ENCODE measurements around the gene TSGA10.
"Not testable (repeated sequence)": the region's sequence is repeated elsewhere in the genome, so short reads cannot be mapped to it uniquely, and the experiment has no call there.

Gene TSGA10

GRCh38 chr2:99152199-99152895 is 2.4 kb downstream of the TSGA10 start:
- DNase-seq (ENCODE audit: low read depth in 3 of 3) = no peak

DNA sequence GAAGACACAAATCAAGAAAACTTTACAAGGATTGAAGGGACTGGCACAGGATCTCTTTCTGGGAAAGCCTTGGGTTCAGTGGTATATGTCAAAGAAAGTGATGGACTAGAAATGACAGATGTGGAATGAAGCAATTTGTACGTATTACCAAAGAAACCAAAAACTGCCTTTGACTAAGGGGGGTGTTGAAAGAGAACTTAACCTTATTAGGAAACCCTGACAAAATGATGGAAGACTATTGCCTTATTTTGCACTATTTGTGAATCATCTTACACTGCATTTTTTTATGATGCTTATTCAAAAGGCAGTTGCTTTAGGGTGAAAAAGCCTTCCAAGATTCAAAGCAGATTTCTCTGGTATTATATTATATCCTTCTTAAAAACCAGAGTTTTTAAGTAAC is 4.0 kb downstream of the TSGA10 start:
- no peak for DNase-seq (ENCODE audit: low read depth in 3 of 3)

GRCh38 chr2:99141110-99142108 is 13.3 kb downstream of the TSGA10 start, which contains the start of gene C2orf15:
Gene C2orf15, plus strand, starts transcription at chr2:99141707. Its CDS starts 8,852 bp downstream, at chr2:99150559.
- DNase-seq (ENCODE audit: low read depth in 3 of 3) = peak; percentile 91 to 97 (median 92)

DNA sequence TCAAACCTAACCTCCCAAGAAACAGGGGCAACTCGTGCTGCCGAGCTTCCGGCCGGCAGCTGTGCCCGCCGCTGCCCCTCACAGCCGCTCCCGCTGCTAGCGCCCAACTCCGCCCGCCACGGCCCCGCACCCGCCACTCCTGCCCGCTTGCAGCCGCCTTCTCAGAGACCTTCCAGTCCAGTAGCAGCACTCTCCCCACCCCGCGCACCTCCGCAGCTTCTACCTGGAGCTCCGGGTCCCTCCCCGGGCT is 14.0 kb downstream of the TSGA10 start:
- DNase-seq (ENCODE audit: low read depth in 3 of 3) = no peak

DNA sequence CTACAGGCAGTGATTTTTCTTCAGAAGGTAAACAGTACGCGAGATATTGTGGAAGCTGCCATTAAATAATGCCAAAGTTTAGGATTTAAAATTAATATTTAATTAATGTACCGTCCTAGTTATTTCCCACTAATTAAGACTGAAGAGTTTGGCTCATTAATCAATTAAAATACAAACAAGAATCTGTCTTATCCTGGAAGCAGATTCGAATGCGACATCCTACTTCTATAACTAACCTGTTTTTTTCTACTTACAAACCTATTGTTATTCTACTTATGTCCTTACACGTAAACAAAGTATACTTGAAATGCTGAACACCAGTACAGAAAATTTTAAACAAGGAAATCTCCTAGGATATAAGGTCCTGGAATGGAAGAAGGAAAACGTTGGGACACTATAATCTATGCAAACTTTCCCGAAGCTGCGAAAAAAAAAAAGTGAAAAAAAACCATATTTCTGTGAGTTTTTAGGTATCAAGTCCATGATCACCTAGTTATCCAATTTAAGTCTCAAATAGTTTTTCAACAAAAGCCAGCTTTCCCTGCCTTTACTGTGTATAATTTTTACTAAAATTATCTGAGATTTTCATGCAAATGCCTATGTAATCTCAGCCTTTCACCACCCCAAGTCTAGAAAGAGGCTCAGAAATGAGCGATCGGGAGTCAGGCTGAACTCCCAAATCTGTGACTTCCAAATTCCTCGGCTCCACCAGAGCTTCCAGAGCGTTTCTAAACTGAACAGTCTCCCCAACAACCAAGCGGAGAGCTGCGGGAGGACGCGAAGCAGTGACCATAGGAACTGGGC is 14.5 kb downstream of the TSGA10 start:
- DNase-seq (ENCODE audit: low read depth in 3 of 3) = no peak

- no peak for DNase-seq (ENCODE audit: low read depth in 3 of 3)
Measured at GRCh38 chr2:99139003-99139402, 15.7 kb downstream of the TSGA10 start.

- DNase-seq (ENCODE audit: low read depth in 3 of 3) = not testable (repeated sequence)
Measured at GRCh38 chr2:99135044-99135556, 19.6 kb downstream of the TSGA10 start.

DNA sequence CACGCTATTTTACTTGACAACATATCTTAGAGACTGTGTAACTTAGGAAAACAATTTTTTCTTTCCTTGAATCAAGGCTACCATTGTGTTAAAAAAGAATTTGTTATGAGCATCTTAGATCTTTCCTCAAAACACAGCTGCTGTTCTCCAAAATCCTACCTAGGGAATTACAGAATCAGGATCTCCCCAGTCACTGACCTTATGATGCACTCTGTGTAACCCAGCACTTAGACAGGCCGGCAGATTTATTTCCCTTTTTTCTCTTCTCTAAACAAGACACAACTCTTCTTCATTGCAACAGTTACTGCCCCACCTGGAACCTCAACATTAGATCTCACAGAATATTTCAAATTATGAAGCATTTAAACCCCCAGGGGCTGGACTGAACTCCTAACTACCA is 26.8 kb downstream of the TSGA10 start:
- DNase-seq (ENCODE audit: low read depth in 3 of 3) = no peak

GRCh38 chr2:99112617-99113016 is 42.1 kb downstream of the TSGA10 start:
- no peak for DNase-seq (ENCODE audit: low read depth in 3 of 3)

DNA sequence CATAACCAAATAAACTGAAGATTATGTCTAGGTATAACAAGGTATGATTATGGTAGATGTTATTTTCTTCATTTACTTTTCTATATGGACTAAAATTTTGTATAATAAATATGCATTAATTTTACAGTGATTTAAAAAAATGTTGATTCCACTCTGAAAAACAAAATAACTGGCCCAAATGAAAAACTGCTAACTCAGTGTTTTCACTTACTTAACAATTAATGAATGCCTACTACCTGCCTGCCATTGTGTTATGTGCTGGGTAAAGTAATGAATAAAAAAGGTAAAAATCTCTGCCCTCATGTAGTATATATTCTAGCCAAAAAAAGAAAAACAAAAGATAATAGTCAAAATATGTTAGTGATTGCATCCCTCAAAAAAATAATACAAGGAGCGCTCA is 42.8 kb downstream of the TSGA10 start:
- DNase-seq (ENCODE audit: low read depth in 3 of 3) = no peak

DNA sequence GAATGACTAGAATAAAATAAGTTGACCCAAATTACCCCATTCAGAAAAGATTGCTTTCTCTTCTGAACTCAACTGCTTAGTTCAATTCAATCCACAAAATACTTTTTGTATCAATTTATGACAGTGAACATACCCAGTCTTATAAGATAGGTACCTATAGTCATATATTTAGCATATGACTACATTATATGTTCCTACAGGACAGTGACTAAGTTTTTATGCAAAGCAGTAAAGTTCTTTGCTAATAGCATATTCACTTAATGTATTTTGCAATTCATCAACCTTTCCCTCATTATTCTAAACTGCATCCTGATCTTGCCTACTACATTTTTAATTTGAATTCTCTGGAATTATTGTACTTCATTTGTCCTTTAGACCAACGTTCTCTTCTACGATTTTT is 43.5 kb downstream of the TSGA10 start:
- no peak for DNase-seq (ENCODE audit: low read depth in 3 of 3)

- DNase-seq (ENCODE audit: low read depth in 3 of 3) = no peak
Measured at GRCh38 chr2:99106913-99107312, 47.8 kb downstream of the TSGA10 start.

- no peak for DNase-seq (ENCODE audit: low read depth in 3 of 3)
Measured at GRCh38 chr2:99104006-99104405, 50.7 kb downstream of the TSGA10 start.

GRCh38 chr2:99101697-99102096 is 53.0 kb downstream of the TSGA10 start:
- no peak for DNase-seq (ENCODE audit: low read depth in 3 of 3)

- DNase-seq (ENCODE audit: low read depth in 3 of 3) = no peak
Measured at GRCh38 chr2:99096728-99097127, 58.0 kb downstream of the TSGA10 start.

DNA sequence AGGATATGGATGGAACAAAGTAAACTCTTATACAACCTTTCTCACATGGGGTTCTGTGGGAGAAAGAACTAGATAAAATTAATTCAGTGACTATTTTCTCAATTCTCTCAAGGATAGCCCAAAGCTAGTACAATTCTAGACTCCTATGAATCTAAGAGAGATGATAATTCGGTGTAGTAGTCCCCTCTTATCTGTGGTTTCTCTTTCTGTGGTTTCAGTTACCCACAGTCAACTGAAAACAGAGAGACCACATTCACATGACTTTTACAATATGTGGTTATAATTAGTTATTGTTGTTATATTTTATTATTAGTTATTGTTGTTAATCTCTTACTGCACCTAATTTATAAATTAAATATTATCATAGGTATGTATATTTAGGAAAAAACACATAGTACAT is 66.7 kb downstream of the TSGA10 start:
- DNase-seq (ENCODE audit: low read depth in 3 of 3) = no peak

GRCh38 chr2:99086385-99086784 is 68.4 kb downstream of the TSGA10 start:
- no peak for DNase-seq (ENCODE audit: low read depth in 3 of 3)

GRCh38 chr2:99085421-99085820 is 69.3 kb downstream of the TSGA10 start:
- DNase-seq (ENCODE audit: low read depth in 3 of 3) = peak in 1 of 3 experiments; percentile 7

- DNase-seq (ENCODE audit: low read depth in 3 of 3) = no peak
Measured at GRCh38 chr2:99084256-99084655, 70.5 kb downstream of the TSGA10 start.

DNA sequence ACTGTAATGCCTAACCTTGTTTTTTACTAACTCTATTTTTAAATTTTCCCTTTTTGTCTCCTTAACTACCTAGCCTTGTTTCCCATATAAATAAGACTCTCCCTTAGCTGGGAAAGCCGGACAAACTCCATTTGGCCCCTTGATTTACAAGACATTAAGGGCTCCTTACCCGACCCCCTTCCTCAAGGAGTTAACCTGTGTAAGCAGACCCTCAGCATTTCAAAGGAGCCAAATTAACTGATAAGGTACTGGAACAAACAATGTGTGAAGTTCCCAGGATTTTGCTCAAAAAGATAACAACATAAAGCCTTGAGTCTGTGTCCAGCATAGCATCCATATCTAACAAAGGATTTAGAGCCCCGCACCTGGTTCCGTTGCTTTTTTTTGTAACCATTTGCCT is 72.9 kb downstream of the TSGA10 start:
- DNase-seq (ENCODE audit: low read depth in 3 of 3) = no peak

DNA sequence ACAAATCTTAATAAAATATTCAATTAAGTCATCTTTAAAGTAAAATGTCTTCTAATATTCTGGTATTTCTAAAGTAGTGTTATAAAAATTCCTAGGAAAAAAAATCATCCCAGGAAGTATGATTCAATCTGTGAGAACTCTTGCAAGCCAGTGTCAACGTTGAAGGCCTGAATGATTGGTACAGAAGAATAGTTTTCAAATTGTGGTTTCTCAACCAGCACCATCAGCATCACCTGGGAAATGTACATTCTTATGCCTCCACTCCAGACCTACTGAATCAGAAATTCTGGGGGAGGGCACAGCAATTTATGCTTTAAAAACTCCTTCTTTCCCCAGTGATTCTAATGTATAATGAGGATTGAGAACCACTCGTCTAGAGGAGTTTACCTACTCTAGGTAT is 75.5 kb downstream of the TSGA10 start:
- DNase-seq (ENCODE audit: low read depth in 3 of 3) = no peak

GRCh38 chr2:99072551-99072950 is 82.2 kb downstream of the TSGA10 start:
- DNase-seq (ENCODE audit: low read depth in 3 of 3) = no peak

All from stimulated activated CD4-positive, alpha-beta T cell treated with anti-CD3 and anti-CD28 coated beads, TNF-alpha, amount 100 ng/mL, for 24 hours (primary cell).